ENCODE data around the gene FASTK. TPM values are rescaled to one million over a fixed set of nuclear protein-coding genes. Genes with fewer than 3 reads are reported as not detected.

Gene FASTK
- total RNA-seq, 1 donor from 2014 or later = 68.0 TPM

Other genes with a start within 250 kb of the FASTK start
- 0.41 TPM for gene AOC1, start 228.3 kb downstream of the FASTK start, total RNA-seq (ENCODE audit: unreplicated experiment)
- 3.4 TPM for gene KCNH2, start 102.5 kb downstream of the FASTK start, total RNA-seq (ENCODE audit: unreplicated experiment)
- 102 TPM for gene NOS3, start 89.8 kb downstream of the FASTK start, total RNA-seq (ENCODE audit: unreplicated experiment)
- gene ATG9B, start 56.3 kb downstream of the FASTK start, total RNA-seq (ENCODE audit: unreplicated experiment) = 0.85 TPM
- 17.4 TPM for gene ABCB8, start 52.4 kb downstream of the FASTK start, total RNA-seq (ENCODE audit: unreplicated experiment)
- gene ASIC3, start 32.3 kb downstream of the FASTK start, total RNA-seq (ENCODE audit: unreplicated experiment) = 3.4 TPM
- 26.7 TPM for gene CDK5, start 22.9 kb downstream of the FASTK start, total RNA-seq (ENCODE audit: unreplicated experiment)
- gene SLC4A2, start 21.2 kb downstream of the FASTK start, total RNA-seq (ENCODE audit: unreplicated experiment) = 115 TPM
- gene TMUB1, start 2.7 kb upstream of the FASTK start, total RNA-seq (ENCODE audit: unreplicated experiment) = 40.8 TPM
- gene AGAP3, start 5.7 kb upstream of the FASTK start, total RNA-seq (ENCODE audit: unreplicated experiment) = 206 TPM
- gene GBX1, start 86.9 kb upstream of the FASTK start, total RNA-seq (ENCODE audit: unreplicated experiment) = 13.8 TPM
- gene ASB10, start 106.4 kb upstream of the FASTK start, total RNA-seq (ENCODE audit: unreplicated experiment) = not detected
- gene H2BK1, start 129.7 kb upstream of the FASTK start, total RNA-seq (ENCODE audit: unreplicated experiment) = not detected
- gene ABCF2, start 146.4 kb upstream of the FASTK start, total RNA-seq (ENCODE audit: unreplicated experiment) = 39.6 TPM
- 55.4 TPM for gene CHPF2, start 151.7 kb upstream of the FASTK start, total RNA-seq (ENCODE audit: unreplicated experiment)
- 5.4 TPM for gene SMARCD3, start 167.9 kb upstream of the FASTK start, total RNA-seq (ENCODE audit: unreplicated experiment)